Skin of body (tissue), 2 donors: ENCODE results near the gene FZD4. TPM values are rescaled to one million over a fixed set of nuclear protein-coding genes. Genes with fewer than 3 reads are reported as not detected.
"Not testable (repeated sequence)": the region's sequence is repeated elsewhere in the genome, so short reads cannot be mapped to it uniquely, and the experiment has no call there.

ENCODE experiments used
- DNase-seq: peaks from one replicate; lab custom pipeline; 2025; lab: John Stamatoyannopoulos, UW
- total RNA-seq: library from RNA; depleted of rRNA; stranded (reverse); fragments of >200 nt; gene quantifications from one replicate; pipeline ENCODE4 v1.2.3, GENCODE V29; 2014

The FZD4 gene
- total RNA-seq: 41.4 TPM

DNA sequence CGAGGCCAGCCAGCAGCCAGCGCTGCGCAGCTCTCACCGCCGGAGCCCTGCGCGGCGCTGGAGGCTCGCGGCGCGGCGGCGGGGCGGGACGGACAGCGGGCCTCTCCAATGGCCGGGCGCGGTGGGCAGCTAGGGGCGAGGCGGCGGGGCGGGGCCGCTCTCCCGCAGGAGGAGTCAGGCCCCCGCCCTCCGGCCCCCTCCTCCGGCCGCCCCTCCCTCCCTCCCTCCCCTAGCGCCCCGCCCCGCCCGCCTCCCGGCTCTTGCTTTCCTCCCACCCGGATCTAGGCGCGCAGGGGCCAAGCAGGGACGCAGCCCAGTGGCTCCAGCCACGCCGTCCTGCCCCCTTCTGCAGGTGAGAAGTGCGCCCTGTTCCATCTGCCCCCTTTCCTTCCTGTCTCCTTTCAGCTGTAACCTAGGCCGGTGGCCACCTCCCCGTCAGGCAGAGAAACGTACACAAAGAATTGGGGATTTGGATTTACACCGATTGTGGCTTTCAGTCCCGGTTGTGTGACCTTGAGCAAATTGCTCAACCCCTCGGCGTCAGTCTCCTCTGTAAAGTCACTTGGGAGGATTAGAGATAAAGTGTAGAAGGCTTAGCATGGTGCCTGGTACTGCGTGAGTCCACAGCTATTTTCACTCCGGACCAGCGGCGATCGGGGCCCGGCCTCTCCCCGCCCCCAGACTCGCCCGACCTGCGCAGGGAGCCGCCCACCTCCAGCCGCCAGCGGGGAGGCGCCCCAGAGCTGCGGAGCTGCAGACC lies at the start of gene FZD4:
TSS of gene FZD4 (minus strand) at position 35 of the 760 bp plus-strand sequence. CDS start 310 bp downstream, outside the sequence.
- DNase-seq: peak; percentile 81

- DNase-seq: not testable (repeated sequence)
These were observed 49.1 kb upstream of the FZD4 start for GRCh38 chr11:87004281-87004680.

DNA sequence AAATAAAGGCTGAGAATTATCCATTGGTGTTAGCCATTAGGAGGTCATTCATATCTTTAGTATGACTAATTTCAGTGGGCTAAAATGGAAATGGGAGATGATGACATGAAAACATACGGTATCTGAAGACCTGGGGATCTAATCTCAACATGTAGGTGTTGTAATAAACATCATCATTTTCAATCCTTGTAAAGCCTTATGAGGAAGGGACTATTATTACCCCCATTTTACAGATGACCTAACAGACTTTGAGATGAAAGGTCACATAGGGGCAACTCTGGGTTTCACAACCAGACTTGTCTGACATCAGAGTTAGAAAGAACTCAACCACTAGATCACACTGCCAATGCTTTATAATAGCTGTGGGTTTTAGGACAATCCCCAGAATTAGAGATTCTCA lies 47.7 kb upstream of the FZD4 start:
- DNase-seq: no peak

DNA sequence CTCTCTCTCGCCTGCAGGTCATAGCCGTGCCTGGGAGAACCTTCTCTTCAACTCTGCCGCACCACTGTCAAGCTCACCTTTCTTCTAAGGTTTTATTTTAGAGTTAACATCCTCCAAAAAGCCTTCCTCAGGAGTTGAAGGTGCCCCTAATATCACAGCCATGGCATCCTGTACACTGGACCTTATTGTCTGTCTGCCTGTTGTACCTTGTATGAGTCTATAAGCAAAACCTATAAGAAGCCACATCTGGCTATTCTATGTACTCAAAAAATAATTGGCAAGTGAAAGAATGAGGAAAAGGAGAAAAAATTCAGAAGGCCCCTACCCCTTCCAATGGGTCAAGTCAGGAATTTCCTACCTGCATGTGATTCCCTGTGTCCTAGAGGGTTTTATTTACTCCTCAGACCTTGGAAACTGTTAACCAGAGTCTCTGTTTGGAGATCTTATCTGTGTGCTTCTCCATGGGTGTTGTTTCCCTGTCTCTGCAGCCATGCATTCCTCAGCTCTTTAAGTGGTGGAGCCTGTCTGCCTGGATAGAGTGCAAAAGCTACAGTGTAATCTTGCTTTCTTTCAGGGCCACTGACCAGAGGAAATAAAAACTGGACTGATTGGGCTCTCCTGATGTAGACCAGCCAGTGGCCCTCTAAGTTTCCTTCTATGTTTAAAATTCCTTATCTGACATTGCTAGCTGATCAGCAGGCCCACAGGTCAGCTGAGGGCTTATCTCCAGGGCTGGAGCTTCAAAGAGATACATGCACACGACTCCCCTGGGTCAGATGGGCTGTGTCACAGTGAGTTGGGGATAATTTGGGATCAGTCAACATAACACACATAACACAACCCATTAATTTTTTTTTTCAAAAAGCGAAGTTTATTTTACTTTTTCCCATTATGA lies 44.9 kb upstream of the FZD4 start:
- DNase-seq: no peak

- no peak for DNase-seq
These were observed 44.2 kb upstream of the FZD4 start for GRCh38 chr11:86999388-86999787.

DNA sequence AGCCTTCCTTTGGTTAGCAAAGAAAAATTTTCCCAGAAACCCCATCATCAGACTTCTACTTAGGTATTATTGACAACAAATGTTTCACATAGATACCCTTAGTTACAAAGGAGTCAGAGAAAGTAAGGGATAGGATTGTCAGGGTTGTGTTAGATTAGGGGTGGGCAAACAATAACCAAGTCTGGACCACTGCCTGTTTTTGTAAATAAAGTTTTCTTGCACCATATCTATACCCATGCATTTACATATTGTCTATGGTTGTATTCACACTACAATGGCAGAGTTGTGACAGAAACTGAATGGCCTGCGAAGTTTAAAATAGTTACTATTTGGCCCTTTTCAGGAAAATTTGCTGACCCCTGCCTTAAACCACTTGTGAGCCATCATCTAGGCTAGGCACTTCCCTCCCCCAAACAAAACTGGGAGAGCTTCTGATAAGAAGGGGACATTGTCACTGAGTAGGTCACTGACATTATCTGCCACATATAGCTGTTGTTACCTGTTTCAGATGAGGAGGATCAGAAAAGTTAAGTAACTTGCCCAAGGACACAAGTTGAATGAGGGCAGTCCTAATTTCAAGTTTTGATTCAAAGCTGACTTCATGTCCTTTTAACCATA lies 41.9 kb upstream of the FZD4 start:
- no peak for DNase-seq

GRCh38 chr11:86993031-86993430 lies 37.8 kb upstream of the FZD4 start:
- DNase-seq: no peak

- DNase-seq: not testable (repeated sequence)
These were observed 37.1 kb upstream of the FZD4 start for GRCh38 chr11:86992340-86992739.

DNA sequence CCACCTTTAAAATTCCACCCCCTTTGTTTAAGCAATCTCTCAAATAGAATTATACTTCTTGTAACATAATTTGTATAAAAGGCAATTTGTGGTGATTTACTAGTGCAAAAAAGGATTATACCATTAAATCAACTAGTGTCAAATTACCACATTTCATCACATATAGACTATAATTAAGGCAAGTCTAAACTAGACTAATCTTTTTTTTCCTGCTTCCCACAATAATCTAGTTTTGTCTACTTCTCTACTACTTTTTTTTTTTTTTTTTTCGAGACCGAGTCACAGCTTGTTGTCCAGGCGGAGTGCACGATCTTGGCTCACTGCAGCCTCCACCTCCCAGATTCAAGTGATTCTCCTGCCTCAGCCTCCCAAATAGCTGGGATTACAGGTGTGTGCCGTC lies 36.1 kb upstream of the FZD4 start:
- no peak for DNase-seq

GRCh38 chr11:86990515-86990914 lies 35.3 kb upstream of the FZD4 start:
- no peak for DNase-seq

DNA sequence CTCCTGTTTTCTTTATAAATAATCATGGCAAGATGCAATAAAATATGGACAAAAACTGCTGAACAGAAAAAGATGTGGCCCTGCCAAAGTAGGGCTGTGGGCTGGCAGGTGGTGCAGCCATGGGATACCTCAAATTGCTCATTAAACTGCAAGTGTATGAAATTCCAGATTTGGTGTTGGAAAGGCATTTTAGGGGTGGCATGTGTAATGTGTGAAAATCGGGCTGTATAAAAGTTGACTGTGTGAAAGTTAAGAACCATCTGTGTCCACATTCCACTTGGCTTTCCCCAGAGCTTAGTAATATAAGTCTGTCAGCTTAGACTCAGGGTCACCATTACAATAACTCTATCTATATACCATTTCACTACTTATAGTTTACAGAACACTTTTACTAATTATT lies 34.8 kb upstream of the FZD4 start:
- DNase-seq: peak; percentile 17

- DNase-seq: no peak
These were observed 33.2 kb upstream of the FZD4 start for GRCh38 chr11:86988351-86988881.

DNA sequence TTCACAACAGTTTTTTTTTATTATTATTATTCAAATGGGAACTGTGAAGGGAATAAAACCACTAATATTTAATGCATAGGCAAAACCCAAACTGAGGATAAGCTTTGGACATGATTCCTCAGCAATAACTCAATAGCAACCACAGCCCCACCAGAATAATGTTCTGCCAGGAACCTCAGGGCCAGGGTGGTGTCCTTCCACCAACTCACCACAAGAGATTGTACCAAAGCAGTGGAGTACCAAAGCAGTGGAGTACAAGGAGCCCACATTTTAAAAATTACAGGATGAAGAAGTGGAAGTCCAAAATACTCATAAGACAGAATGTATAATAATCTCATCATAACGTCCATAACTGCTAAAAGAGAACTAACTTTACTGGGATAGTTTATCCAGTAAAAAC lies 32.5 kb upstream of the FZD4 start:
- no peak for DNase-seq

DNA sequence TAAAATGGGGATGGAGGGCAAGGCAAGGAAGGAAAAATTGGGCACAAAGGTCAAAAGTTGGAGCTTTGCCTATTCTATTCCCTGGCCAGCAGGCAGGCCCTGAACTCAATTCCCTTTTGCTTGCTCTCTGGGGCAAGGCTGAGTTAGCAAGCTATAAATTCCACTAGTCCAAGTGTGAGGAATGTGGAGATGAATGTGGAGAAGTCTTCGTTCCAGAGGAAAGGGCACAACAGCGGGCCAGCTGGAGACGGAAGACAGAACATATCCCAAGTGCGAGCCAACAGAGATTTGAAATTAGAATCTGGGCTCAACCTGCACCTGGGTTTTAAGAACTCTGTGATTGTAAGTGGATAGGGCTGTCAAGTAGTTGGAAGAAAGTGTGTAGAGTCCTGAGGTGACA lies 29.5 kb upstream of the FZD4 start:
- DNase-seq: no peak

GRCh38 chr11:86983021-86983488 lies 27.9 kb upstream of the FZD4 start:
- no peak for DNase-seq

GRCh38 chr11:86981777-86982540 lies 26.8 kb upstream of the FZD4 start:
- DNase-seq: no peak

DNA sequence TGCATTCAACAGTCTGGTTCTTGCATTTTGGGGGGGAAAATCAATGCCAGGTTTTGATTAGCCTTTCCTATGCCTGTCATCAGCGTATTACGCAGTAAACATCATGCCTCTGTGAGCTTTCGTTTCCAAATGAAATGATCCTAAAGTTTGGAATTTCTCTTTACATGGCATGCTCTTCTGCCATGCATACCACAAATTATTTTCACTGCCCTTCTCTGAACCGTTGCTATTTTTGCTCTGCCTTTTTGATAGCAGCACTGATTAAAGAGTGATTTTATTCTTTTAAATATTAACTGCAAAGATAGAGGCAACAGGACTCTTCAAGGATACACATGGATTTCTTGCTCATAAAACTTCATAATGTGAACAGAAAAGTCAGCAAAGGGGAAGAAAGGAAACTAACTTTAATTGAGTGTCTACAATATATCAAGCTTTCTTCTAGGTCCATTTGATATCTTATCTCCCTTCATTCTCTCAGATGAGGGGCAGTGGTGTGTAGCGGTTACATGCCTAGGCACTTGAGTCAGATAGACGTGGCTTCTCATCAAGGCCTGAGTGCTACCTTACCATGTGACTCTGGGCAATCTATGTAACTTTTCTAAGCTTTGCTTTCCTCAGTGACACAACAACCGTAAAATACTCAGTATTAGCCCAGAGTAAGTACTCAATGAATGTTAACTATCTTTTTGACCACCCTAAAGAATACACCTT lies 25.0 kb upstream of the FZD4 start:
- no peak for DNase-seq

DNA sequence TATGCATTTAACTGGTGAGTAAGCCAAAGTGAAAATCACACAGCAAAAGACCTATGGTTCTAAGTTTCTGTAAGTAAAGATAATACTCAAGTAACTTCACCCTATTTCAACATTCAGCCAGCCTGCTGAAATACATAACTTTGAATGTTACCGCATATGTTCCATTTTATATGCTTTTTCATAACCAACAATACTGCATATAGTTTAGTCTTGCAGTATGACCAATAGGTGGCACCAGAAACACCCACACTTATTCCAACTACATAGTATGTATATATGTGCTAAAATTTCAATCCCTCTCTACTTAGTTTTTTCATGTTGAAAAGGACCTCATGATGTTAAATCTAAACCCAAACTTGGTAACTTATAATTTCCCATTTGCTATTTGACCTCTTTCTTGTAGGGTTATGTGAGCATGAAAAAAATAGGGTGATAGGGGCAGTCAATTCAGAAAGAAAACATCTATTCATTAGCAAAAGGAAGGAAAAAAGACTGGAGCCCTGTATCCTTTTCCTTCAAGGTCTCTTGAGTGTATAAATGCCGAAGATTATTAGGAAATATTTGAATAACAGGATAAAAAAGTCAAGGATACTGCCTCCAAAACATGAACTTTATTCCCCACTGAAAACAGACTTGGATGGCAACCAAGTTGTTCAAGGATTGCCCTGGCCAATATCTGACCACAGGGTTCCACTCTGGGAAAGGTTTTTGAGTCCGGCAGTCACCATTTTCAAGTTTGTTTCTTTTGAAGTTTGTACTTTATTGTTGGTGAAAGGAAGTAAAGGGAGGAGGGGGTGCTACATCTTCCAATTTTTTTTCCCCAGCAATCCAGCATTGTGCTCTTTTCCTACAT lies 23.8 kb upstream of the FZD4 start:
- DNase-seq: peak; percentile 19

DNA sequence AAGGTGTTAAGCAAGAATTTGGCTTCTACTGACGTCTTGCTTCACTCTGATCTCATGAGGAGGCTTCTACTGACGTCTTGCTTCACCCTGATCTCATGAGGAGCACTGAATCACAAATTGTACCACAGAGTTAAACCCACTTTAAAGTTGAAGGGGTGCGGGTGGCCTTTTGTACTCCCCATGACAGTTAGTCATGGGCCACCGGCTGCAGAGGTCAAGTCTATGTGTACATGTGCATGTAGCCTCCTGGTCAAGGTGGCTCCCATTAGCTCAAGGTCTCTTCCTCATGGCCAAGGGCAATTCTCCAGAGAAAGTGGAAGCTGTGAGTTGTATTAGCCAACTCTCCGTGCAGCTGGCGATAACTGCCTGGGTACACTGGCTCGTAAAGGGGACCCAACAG lies 23.1 kb upstream of the FZD4 start:
- DNase-seq: no peak
